GM21515 (cell line): ENCODE data around the gene PANX1.
"Not testable (repeated sequence)": the region's sequence is repeated elsewhere in the genome, so short reads cannot be mapped to it uniquely, and the experiment has no call there.

ENCODE experiments used
- ATAC-seq: cut with Tn5 transposase; IDR thresholded peaks from one replicate; pipeline ENCODE4 v1.9.1; 2021; ENCODE audit not compliant: unreplicated experiment

Gene PANX1

GRCh38 chr11:94149431-94150017 lies 20.9 kb downstream of the PANX1 start:
- no peak for ATAC-seq

- ATAC-seq: no peak
Measured at GRCh38 chr11:94150056-94150455, 21.4 kb downstream of the PANX1 start.

- no peak for ATAC-seq
Measured at GRCh38 chr11:94150704-94151685, 22.4 kb downstream of the PANX1 start.

- ATAC-seq: no peak
Measured at GRCh38 chr11:94151903-94152677, 23.4 kb downstream of the PANX1 start.

- ATAC-seq: no peak
Measured at GRCh38 chr11:94152678-94153065, 24.0 kb downstream of the PANX1 start.

- ATAC-seq: no peak
Measured at GRCh38 chr11:94153320-94153719, 24.7 kb downstream of the PANX1 start.

- ATAC-seq: no peak
Measured at GRCh38 chr11:94154095-94154856, 25.6 kb downstream of the PANX1 start.

GRCh38 chr11:94157339-94157738 lies 28.7 kb downstream of the PANX1 start:
- ATAC-seq: not testable (repeated sequence)

GRCh38 chr11:94168882-94169281 lies 40.2 kb downstream of the PANX1 start:
- ATAC-seq: no peak

- no peak for ATAC-seq
Measured at GRCh38 chr11:94169516-94169915, 40.9 kb downstream of the PANX1 start.

- no peak for ATAC-seq
Measured at GRCh38 chr11:94169930-94170545, 41.4 kb downstream of the PANX1 start.

GRCh38 chr11:94170953-94171352 lies 42.3 kb downstream of the PANX1 start:
- no peak for ATAC-seq

GRCh38 chr11:94171693-94172440 lies 43.2 kb downstream of the PANX1 start:
- peak; percentile 64 for ATAC-seq

- ATAC-seq: no peak
Measured at GRCh38 chr11:94175535-94175934, 46.9 kb downstream of the PANX1 start.

GRCh38 chr11:94178331-94178730 lies 49.7 kb downstream of the PANX1 start:
- ATAC-seq: no peak

- no peak for ATAC-seq
Measured at GRCh38 chr11:94179696-94180095, 51.1 kb downstream of the PANX1 start.

- no peak for ATAC-seq
Measured at GRCh38 chr11:94181526-94181925, 52.9 kb downstream of the PANX1 start.

- ATAC-seq: no peak
Measured at GRCh38 chr11:94181943-94182342, 53.3 kb downstream of the PANX1 start.

- ATAC-seq: no peak
Measured at GRCh38 chr11:94183251-94183885, 54.7 kb downstream of the PANX1 start.
